ENCODE results near the gene GJC2.

DNA sequence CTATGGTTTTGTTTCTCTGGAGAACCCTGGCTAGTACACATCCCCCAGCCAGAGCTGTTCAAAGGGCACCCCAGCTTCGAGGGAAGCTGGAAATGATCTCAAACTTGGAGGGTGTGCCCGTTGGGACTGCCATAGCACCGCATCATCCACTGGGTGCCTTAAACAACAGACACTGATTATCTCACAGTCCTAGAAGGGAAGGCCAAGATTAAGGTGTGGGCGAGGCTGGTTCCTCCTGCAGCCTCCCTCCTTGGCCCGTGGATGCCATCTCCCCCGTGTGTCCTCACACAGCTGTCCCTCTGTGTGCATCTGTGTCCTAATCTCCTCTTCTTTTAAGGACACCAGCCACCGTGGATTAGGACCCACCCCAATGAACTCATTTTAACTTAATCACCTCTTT lies 11.6 kb downstream of the GJC2 start:
- TF ChIP-seq, protein P1, sequence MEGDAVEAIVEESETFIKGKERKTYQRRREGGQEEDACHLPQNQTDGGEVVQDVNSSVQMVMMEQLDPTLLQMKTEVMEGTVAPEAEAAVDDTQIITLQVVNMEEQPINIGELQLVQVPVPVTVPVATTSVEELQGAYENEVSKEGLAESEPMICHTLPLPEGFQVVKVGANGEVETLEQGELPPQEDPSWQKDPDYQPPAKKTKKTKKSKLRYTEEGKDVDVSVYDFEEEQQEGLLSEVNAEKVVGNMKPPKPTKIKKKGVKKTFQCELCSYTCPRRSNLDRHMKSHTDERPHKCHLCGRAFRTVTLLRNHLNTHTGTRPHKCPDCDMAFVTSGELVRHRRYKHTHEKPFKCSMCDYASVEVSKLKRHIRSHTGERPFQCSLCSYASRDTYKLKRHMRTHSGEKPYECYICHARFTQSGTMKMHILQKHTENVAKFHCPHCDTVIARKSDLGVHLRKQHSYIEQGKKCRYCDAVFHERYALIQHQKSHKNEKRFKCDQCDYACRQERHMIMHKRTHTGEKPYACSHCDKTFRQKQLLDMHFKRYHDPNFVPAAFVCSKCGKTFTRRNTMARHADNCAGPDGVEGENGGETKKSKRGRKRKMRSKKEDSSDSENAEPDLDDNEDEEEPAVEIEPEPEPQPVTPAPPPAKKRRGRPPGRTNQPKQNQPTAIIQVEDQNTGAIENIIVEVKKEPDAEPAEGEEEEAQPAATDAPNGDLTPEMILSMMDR (IDR thresholded peaks at IDR 0.05) = no peak
- TF ChIP-seq POLR2A (IDR thresholded peaks at IDR 0.05) = no peak

Data from Peyer's patch (tissue), 4 donors.